Neural cell (in vitro differentiated cells): ENCODE data around the gene ASAP3.

Experiments
- EP300 ChIP-seq: fragments of 450-650 bp; conservative IDR thresholded peaks from 2 replicates; pipeline ENCODE4 v1.6.1; 2014; ENCODE audit warnings: antibody characterized with exemption, mild to moderate bottlenecking, moderate library complexity; ENCODE audit not compliant: poor library complexity, severe bottlenecking
- EZH2 ChIP-seq: fragments of 200-600, 300-800 bp; shearing (Covaris generic), sonication (generic); IDR thresholded peaks from 2 replicates; pipeline ENCODE4 v1.6.1; 2014; ENCODE audit warnings: antibody characterized with exemption, low read length, borderline replicate concordance, mild to moderate bottlenecking; ENCODE audit not compliant: insufficient read depth, poor library complexity, severe bottlenecking

DNA sequence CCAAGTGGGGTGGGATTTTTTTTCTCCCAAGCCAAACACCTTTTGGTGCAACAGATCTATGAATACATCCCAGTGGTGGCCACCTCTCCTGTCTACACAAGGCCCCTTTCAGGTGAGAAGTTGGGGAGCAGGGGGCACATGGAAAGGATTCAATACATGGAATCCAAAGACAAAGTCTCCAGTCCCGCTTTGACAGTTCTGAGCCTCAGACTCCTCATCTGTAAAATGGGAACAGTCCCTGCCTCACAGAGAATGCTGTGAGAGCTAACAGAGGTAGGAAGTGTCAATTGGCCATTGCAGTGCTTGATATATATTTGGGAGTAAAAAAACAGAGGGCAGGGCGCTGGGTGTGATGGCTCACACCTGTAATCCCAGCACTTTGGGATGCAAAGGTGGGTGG is 87.6 kb downstream of the ASAP3 start:
- TF ChIP-seq EZH2 (no peak), EP300 (no peak)
